Epithelial cell of alveolus of lung (primary cell): ENCODE data around the gene SPARCL1. TPM values are rescaled to one million over a fixed set of nuclear protein-coding genes. Genes with fewer than 3 reads are reported as not detected.

ENCODE experiments used
- total RNA-seq: library from RNA; depleted of rRNA; stranded (reverse); fragments of >200 nt; gene quantifications from 2 replicates; pipeline ENCODE4 v1.2.1, GENCODE V29; 2015

Gene SPARCL1
- under 0.01 and 1.0 TPM in 2 replicates for total RNA-seq

GRCh38 chr4:87529187-87529586 is at the start of gene SPARCL1:
Gene SPARCL1 (minus strand): TSS chr4:87529376. CDS start chr4:87499574, 29,802 bp downstream.

Other genes starting within 250 kb of the SPARCL1 start
- gene HSD17B13, start 206.5 kb downstream of the SPARCL1 start, total RNA-seq = 0.24 TPM in 1 of 2 replicates, not detected in the other
- gene HSD17B11, start 138.2 kb downstream of the SPARCL1 start, total RNA-seq = 36.8 and 75.4 TPM in 2 replicates
- gene NUDT9, start 106.8 kb downstream of the SPARCL1 start, total RNA-seq = 15.1 and 17.5 TPM in 2 replicates
- not detected in 2 replicates for gene DSPP, start 79.2 kb upstream of the SPARCL1 start, total RNA-seq
- not detected in 2 replicates for gene DMP1, start 120.9 kb upstream of the SPARCL1 start, total RNA-seq